NT2/D1 (cell line): ENCODE data around the gene SHOC1.

Experiments used
- DNase-seq: peaks from one replicate; pipeline ENCODE4 v3.0.0-alpha.2; 2011; ENCODE audit warnings: low read depth, low spot score
- H3K27me3 ChIP-seq: 2 replicates; pipeline ENCODE4 v1.6.0; 2011; ENCODE audit warnings: mild to moderate bottlenecking; ENCODE audit not compliant: insufficient read length, insufficient read depth
- H3K36me3 ChIP-seq: 2 replicates; pipeline ENCODE4 v1.6.1; 2011; ENCODE audit warnings: mild to moderate bottlenecking, low read length, mixed read lengths; ENCODE audit not compliant: insufficient read depth, insufficient read length
- H3K4me1 ChIP-seq: 2 replicates; pipeline ENCODE4 v1.5.1; 2011; ENCODE audit not compliant: insufficient read depth, insufficient read length
- H3K4me3 ChIP-seq: 2 replicates; pipeline ENCODE4 v1.5.1; 2011; ENCODE audit warnings: low read depth; ENCODE audit not compliant: insufficient read length
- H3K9ac ChIP-seq: 2 replicates; pipeline ENCODE4 v1.6.0; 2011; ENCODE audit warnings: low read depth; ENCODE audit not compliant: insufficient read length
- H3K9me3 ChIP-seq: 2 replicates; pipeline ENCODE4 v1.5.1; 2011; ENCODE audit warnings: mild to moderate bottlenecking, low read length; ENCODE audit not compliant: insufficient read depth
- SUZ12 ChIP-seq: IDR thresholded peaks from 2 replicates; pipeline ENCODE4 v1.6.1; 2011; ENCODE audit not compliant: insufficient read length, insufficient read depth; ENCODE audit errors: extremely low read depth
- YY1 ChIP-seq: IDR thresholded peaks from 2 replicates; pipeline ENCODE4 v1.6.1; 2011; ENCODE audit not compliant: insufficient read length, insufficient read depth
- ZNF274 ChIP-seq: IDR thresholded peaks from 2 replicates; pipeline ENCODE4 v1.6.1; 2011; ENCODE audit warnings: mild to moderate bottlenecking, low read depth, low read length

Gene SHOC1

DNA sequence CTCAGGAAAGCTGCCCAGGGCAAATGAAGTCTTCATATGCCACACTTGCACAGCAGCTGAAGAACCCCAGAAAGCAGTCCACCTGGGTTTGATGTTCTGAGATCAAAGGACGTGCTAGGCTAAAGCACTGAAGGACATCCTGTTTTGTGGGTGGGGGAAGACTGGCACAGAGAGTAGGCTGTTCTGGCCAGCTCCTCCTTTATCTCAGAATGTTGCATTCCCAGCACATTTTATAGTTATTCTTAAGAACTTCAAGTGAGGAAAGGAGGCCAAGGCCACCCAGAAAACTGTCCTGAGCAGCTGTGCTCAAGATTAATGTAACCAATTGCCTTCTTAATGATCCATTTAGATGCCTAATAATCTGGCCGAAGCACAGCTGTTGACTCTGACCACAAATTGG, 10.9 kb downstream of the SHOC1 start:
- Histone ChIP-seq H3K36me3 (no peaks in the 10 kb centered on the region), H3K4me1 (no peaks in the 10 kb centered on the region), H3K27me3 (no peaks in the 10 kb centered on the region), H3K9me3 (peaks cover 12% of the 10 kb centered on the region), H3K4me3 (no peak overlapping the region), H3K9ac (no peak overlapping the region)
- TF ChIP-seq YY1 (no peak), SUZ12 (no peak), ZNF274 (no peak)
- DNase-seq, result no peak

DNA sequence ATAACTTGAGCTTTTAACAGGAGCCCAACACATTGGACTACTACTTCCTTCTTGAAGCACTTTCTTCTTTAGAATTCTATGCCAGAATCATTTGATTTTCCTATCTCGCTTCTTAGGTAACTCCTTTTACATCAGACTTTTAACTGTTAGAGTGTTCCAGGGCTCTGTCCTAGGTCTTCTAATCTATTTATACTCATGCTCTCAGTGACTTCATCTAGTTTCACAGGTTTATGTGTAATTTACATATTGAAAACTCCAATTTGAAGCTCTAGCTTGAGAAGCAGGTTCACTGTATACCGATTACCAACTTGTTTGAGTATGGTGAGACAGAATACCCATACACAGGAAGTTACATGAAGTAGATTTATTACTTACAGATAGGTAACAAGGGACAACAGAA, 11.3 kb downstream of the SHOC1 start:
- no peaks in the 10 kb centered on the region for H3K4me1 ChIP-seq
- no peaks in the 10 kb centered on the region for H3K36me3 ChIP-seq
- TF ChIP-seq ZNF274 (no peak), YY1 (no peak), SUZ12 (no peak)
- no peak overlapping the region for H3K4me3 ChIP-seq
- H3K27me3 ChIP-seq, result no peaks in the 10 kb centered on the region
- H3K9me3 ChIP-seq, result peaks cover 12% of the 10 kb centered on the region
- H3K9ac ChIP-seq, result no peak overlapping the region
- no peak for DNase-seq

DNA sequence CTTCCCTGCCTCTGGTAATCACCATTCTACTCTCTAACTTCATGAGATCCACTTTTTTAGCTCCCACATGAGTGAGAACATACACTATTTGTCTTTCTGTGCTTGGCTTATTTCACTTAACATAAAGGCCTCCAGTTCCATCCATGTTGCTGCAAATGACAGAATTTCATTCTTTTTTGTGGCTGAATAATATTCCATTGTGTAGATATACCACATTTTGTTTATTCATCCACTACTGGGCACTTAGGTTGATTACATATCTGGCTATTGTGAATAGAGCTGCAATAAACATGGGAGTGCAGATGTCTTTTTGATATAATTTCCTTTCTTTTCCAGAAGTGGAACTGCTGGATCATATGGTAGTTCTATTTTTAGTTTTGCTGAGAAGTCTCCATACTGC, 28.7 kb downstream of the SHOC1 start:
- Histone ChIP-seq H3K4me3 (no peak overlapping the region), H3K4me1 (no peaks in the 10 kb centered on the region), H3K9me3 (peaks cover 11% of the 10 kb centered on the region; the same call in 1 of the 2 replicates), H3K27me3 (no peaks in the 10 kb centered on the region), H3K36me3 (no peaks in the 10 kb centered on the region), H3K9ac (no peak overlapping the region)
- no peak for DNase-seq
- TF ChIP-seq ZNF274, result no peak
- TF ChIP-seq YY1, result no peak
- no peak for TF ChIP-seq SUZ12

DNA sequence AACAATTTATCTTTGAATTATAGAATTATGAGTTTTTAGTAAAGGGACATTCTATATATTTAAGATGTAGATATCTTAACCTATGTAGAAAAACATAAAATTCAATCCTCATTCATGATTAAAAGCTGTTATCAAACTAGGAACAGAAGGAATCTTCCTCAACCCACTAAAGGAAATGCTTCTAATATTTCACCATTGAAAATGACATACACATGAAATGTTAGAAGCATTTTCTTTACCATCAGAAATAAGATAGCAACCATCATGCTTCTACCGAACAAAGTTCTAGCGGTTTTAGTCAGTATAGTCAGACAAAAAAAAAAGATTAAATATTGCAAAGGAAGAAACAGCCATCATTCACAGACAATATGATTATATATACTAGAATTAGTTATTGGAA, 32.2 kb downstream of the SHOC1 start:
- Histone ChIP-seq H3K27me3 (no peaks in the 10 kb centered on the region), H3K9ac (no peak overlapping the region), H3K36me3 (no peaks in the 10 kb centered on the region), H3K9me3 (peaks cover 11% of the 10 kb centered on the region; the same call in 1 of the 2 replicates), H3K4me3 (no peak overlapping the region), H3K4me1 (no peaks in the 10 kb centered on the region)
- no peak for DNase-seq
- TF ChIP-seq SUZ12 (no peak), YY1 (no peak), ZNF274 (no peak)

DNA sequence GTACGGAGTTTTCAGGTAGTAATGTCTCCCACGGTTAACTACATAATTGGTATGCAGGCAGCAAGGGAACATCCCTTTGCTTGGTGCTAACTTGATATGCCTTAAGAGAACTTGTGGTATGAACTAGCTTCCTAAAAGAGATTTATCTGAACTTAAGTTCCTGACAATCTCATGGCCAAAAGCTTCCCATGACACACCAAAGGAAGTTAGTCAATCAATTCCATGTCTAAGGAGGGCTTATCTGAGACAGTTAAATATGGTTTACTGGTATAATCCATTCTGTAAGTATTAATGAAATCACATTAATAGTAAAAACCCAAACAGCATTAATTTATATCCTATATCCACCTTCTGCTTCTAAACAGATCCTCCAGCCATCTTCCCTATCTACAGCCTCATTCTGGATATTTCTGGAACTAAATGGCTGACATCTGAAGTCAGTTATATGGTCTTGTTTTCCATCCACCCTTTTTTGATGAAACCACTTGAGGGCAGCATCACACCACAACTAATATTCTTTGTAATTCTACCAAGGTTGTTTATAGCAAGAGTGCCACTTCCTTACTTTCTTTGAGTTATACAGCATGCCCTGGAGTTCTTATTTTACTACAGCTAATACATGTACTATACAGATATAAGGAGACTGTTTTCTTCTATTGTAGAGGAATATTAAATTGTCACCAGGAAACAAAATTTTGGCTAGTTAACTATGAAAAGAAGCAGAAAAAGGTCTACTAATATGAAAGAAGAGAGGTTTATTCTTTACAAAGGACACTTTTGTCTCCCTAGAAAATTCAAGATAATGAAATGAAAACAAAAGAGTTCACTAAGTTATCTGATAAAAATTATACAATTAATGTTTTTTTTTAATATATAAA, 34.7 kb downstream of the SHOC1 start:
- peak; percentile 60 for DNase-seq
- Histone ChIP-seq H3K27me3 (no peaks in the 10 kb centered on the region), H3K9ac (no peak overlapping the region), H3K9me3 (no peaks in the 10 kb centered on the region), H3K36me3 (no peaks in the 10 kb centered on the region), H3K4me1 (no peaks in the 10 kb centered on the region), H3K4me3 (no peak overlapping the region)
- no peak for TF ChIP-seq ZNF274
- no peak for TF ChIP-seq YY1
- TF ChIP-seq SUZ12, result no peak

DNA sequence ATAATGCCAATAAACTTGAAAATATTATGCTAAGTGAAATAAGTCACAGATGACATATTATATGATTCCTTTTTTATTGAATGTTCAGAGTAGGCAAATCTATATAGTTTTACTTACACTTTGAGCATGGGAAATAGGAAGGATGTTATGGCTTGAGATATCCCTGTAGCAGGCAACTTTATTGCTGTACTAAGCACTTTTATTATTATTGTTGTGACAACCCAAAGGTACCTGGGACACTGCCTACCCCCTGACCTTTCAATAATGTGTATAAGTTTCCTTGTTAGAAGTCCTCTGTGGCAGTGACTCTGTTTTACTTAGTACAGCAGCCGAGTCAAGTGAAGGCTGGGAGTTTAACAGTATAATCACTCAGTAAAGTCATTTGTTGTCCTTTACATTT, 39.9 kb downstream of the SHOC1 start:
- TF ChIP-seq ZNF274 (no peak), YY1 (no peak), SUZ12 (no peak)
- no peak for DNase-seq
- Histone ChIP-seq H3K36me3 (no peaks in the 10 kb centered on the region), H3K4me1 (no peaks in the 10 kb centered on the region), H3K9me3 (peaks cover 11% of the 10 kb centered on the region), H3K4me3 (no peak overlapping the region), H3K9ac (no peak overlapping the region), H3K27me3 (no peaks in the 10 kb centered on the region)

DNA sequence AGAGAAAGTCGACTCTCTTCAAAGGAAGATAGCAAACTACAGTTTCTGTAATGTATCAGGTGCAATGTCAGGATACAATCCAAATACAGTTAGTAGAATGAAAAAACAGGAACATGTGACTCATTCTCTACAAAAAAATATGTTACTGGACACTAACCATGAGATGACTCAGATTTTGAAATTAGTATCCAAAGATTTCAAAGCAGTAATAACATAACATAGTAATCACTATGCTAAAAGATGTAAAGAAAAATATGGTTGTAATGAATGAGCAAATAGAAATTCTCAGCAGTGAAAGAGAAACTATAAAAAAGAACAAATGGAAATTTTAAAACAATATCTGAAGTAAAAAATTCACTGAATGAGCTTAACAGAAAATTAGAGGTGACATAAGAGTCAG, 42.3 kb downstream of the SHOC1 start:
- H3K4me1 ChIP-seq, result no peaks in the 10 kb centered on the region
- TF ChIP-seq SUZ12, result no peak
- peaks cover 11% of the 10 kb centered on the region for H3K9me3 ChIP-seq
- DNase-seq, result no peak
- H3K4me3 ChIP-seq, result no peak overlapping the region
- no peaks in the 10 kb centered on the region for H3K27me3 ChIP-seq
- H3K36me3 ChIP-seq, result no peaks in the 10 kb centered on the region
- no peak overlapping the region for H3K9ac ChIP-seq
